GM19238 (cell line): ENCODE measurements around the gene KITLG.
A peak's percentile ranks its signal among the peaks of the same experiment; 100 is the strongest.
"Not testable (repeated sequence)": the region's sequence is repeated elsewhere in the genome, so short reads cannot be mapped to it uniquely, and the experiment has no call there.

Experiments
- DNase-seq: peaks from one replicate; pipeline ENCODE4 v3.0.0; 2011; ENCODE audit warnings: low spot score; ENCODE audit not compliant: insufficient read length

The KITLG gene

GRCh38 chr12:88580051-88580871 is at the start of gene KITLG:
KITLG (minus strand) TSS chr12:88580471; CDS start chr12:88580278, 193 bp downstream.
- DNase-seq, result peak; percentile 12

GRCh38 chr12:88628856-88629509 is 48.7 kb upstream of the KITLG start:
- no peak for DNase-seq

- DNase-seq, result not testable (repeated sequence)
Measured at GRCh38 chr12:88628035-88628434, 47.8 kb upstream of the KITLG start.

- DNase-seq, result no peak
Measured at GRCh38 chr12:88627501-88627900, 47.2 kb upstream of the KITLG start.

- DNase-seq, result no peak
Measured at GRCh38 chr12:88625356-88625755, 45.1 kb upstream of the KITLG start.

- no peak for DNase-seq
Measured at GRCh38 chr12:88624911-88625310, 44.6 kb upstream of the KITLG start.

GRCh38 chr12:88623777-88624548 is 43.7 kb upstream of the KITLG start:
- no peak for DNase-seq

GRCh38 chr12:88617352-88617751 is 37.1 kb upstream of the KITLG start:
- no peak for DNase-seq

- no peak for DNase-seq
Measured at GRCh38 chr12:88615490-88615889, 35.2 kb upstream of the KITLG start.

GRCh38 chr12:88604646-88605045 is 24.4 kb upstream of the KITLG start:
- no peak for DNase-seq

GRCh38 chr12:88600272-88600671 is 20.0 kb upstream of the KITLG start:
- DNase-seq, result no peak

- no peak for DNase-seq
Measured at GRCh38 chr12:88597365-88597764, 17.1 kb upstream of the KITLG start.

- DNase-seq, result no peak
Measured at GRCh38 chr12:88595697-88596096, 15.4 kb upstream of the KITLG start.

- DNase-seq, result no peak
Measured at GRCh38 chr12:88594780-88595179, 14.5 kb upstream of the KITLG start.

GRCh38 chr12:88591343-88591742 is 11.1 kb upstream of the KITLG start:
- no peak for DNase-seq

- no peak for DNase-seq
Measured at GRCh38 chr12:88590851-88591250, 10.6 kb upstream of the KITLG start.

- no peak for DNase-seq
Measured at GRCh38 chr12:88585077-88585476, 4.8 kb upstream of the KITLG start.

- DNase-seq, result no peak
Measured at GRCh38 chr12:88579601-88580050, 645 bp downstream of the KITLG start.

- no peak for DNase-seq
Measured at GRCh38 chr12:88579161-88579517, 1.1 kb downstream of the KITLG start.

GRCh38 chr12:88578276-88579160 is 1.8 kb downstream of the KITLG start:
- DNase-seq, result no peak

- no peak for DNase-seq
Measured at GRCh38 chr12:88577537-88577936, 2.7 kb downstream of the KITLG start.
